H1 (cell line): Measurements from ENCODE around the gene HDHD5. TPM values are rescaled to one million over a fixed set of nuclear protein-coding genes. Genes with fewer than 3 reads are reported as not detected.

Source experiments
- CTCF ChIA-PET: fragments of 300-600 bp; sonication (Branson Sonifier 250); formaldehyde crosslinking; loops from one replicate; lab custom pipeline; 2021; ENCODE audit not compliant: partially characterized antibody; lab: Charles Lee
- POLR2A ChIA-PET: fragments of 300-600 bp; sonication (Branson Sonifier 250); formaldehyde crosslinking; loops from one replicate; lab custom pipeline; 2021; ENCODE audit warnings: inconsistent platforms; ENCODE audit not compliant: partially characterized antibody; lab: Charles Lee
- DNase-seq, 2 experiments: peaks; one replicate each; pipeline versions ENCODE4 v3.0.0 to v3.0.0-alpha.2; 2010 to 2022; ENCODE audit warnings: low spot score in 2 of 2, low read depth in 1 of 2, mixed read lengths in 1 of 2
- FAIRE-seq: peaks from 2 replicates; lab custom pipeline; 2011; peaks lifted over from hg19 to GRCh38; lab: Jason Lieb, UNC
- H2AFZ ChIP-seq: 2 replicates; pipeline ENCODE4 v1.8.1; 2012; ENCODE audit warnings: low read length, inconsistent platforms
- H2AK5ac ChIP-seq: 2 replicates; pipeline ENCODE4 v1.6.1; 2013; ENCODE audit warnings: low read depth, low read length
- H2BK120ac ChIP-seq: replicated peaks from 2 replicates; pipeline ENCODE3; 2013; ENCODE audit warnings: low read depth, low read length, inconsistent platforms
- H2BK12ac ChIP-seq: 2 replicates; pipeline ENCODE4 v1.6.1; 2013; ENCODE audit warnings: low read depth, low read length
- H2BK15ac ChIP-seq: 2 replicates; pipeline ENCODE4 v1.6.1; 2013; ENCODE audit warnings: low read length
- H2BK20ac ChIP-seq: 2 replicates; pipeline ENCODE4 v1.6.1; 2013; ENCODE audit warnings: low read length
- H2BK5ac ChIP-seq: 2 replicates; pipeline ENCODE4 v1.6.1; 2013; ENCODE audit warnings: low read depth, low read length
- H3K14ac ChIP-seq: 2 replicates; pipeline ENCODE4 v1.6.1; 2013; ENCODE audit warnings: inconsistent platforms; ENCODE audit not compliant: insufficient read length
- H3K18ac ChIP-seq: 2 replicates; pipeline ENCODE4 v1.6.1; 2013; ENCODE audit warnings: low read length; ENCODE audit errors: extremely low read depth
- H3K23ac ChIP-seq: 2 replicates; pipeline ENCODE4 v1.6.1; 2013; ENCODE audit warnings: inconsistent platforms; ENCODE audit not compliant: insufficient read length
- H3K23me2 ChIP-seq: 2 replicates; pipeline ENCODE4 v1.6.1; 2013; ENCODE audit warnings: low read depth, low read length
- H3K27ac ChIP-seq: 2 replicates; pipeline ENCODE4 v1.6.1; 2011; ENCODE audit warnings: low read depth, low read length, inconsistent platforms
- H3K27me3 ChIP-seq, 4 experiments: replicated peaks in 1 of 4; 1 replicate in 1 of 4; 2 replicates in 3 of 4; pipeline versions ENCODE4 v1.6.1 to v1.8.1; 2011 to 2013; ENCODE audit warnings: low read length in 3 of 4, mild to moderate bottlenecking in 3 of 4, inconsistent platforms in 2 of 4, mixed read lengths in 2 of 4, moderate library complexity in 1 of 4; ENCODE audit not compliant: control insufficient read depth in 3 of 4, insufficient read depth in 3 of 4; ENCODE audit errors: extremely low read depth in 1 of 4
- H3K36me3 ChIP-seq, 4 experiments: 2 replicates each; pipeline versions ENCODE4 v1.6.1 to v1.8.1; 2011 to 2013; ENCODE audit warnings: mild to moderate bottlenecking in 4 of 4, low read length in 3 of 4, moderate library complexity in 2 of 4, control low read depth in 1 of 4, inconsistent platforms in 1 of 4; ENCODE audit not compliant: insufficient read depth in 4 of 4, control insufficient read depth in 2 of 4
- H3K4ac ChIP-seq: replicated peaks from 2 replicates; pipeline ENCODE3; 2013; ENCODE audit warnings: low read length, low read depth, mixed read lengths, inconsistent platforms; ENCODE audit not compliant: insufficient read length
- H3K4me1 ChIP-seq, 4 experiments: replicated peaks in 1 of 4; 1 replicate in 1 of 4; 2 replicates in 3 of 4; pipeline versions ENCODE4 v1.6.1 to v1.8.1; 2011 to 2013; ENCODE audit warnings: low read length in 3 of 4, inconsistent platforms in 2 of 4, mixed read lengths in 1 of 4; ENCODE audit not compliant: insufficient read depth in 4 of 4, control insufficient read depth in 3 of 4
- H3K4me2 ChIP-seq, 2 experiments: 2 replicates each; pipeline versions ENCODE4 v1.6.1 to v1.8.1; 2011 to 2013; ENCODE audit warnings: low read depth in 2 of 2, low read length in 2 of 2, control low read depth in 1 of 2, inconsistent platforms in 1 of 2, mild to moderate bottlenecking in 1 of 2; ENCODE audit not compliant: insufficient read depth in 1 of 2
- H3K4me3 ChIP-seq, 4 experiments: fragments of 200-600, 300-600 bp in 1 of 4; sonication (generic), shearing (Covaris generic), sonication (Bioruptor Twin) in 1 of 4; 2 replicates each; pipeline versions ENCODE4 v1.5.1 to v1.8.1; 2011 to 2016; ENCODE audit warnings: low read length in 4 of 4, low read depth in 3 of 4, control low read depth in 2 of 4, inconsistent platforms in 2 of 4, mild to moderate bottlenecking in 2 of 4, mixed read lengths in 1 of 4, moderate library complexity in 1 of 4; ENCODE audit not compliant: insufficient read depth in 2 of 4; ENCODE audit errors: extremely low read depth in 1 of 4
- H3K56ac ChIP-seq: replicated peaks from 2 replicates; pipeline ENCODE3; 2013; ENCODE audit warnings: low read depth, mild to moderate bottlenecking, mixed read lengths, low read length, inconsistent platforms; ENCODE audit not compliant: insufficient read length
- H3K79me1 ChIP-seq: 2 replicates; pipeline ENCODE4 v1.6.1; 2013; ENCODE audit warnings: low read depth, low read length, control low read depth
- H3K79me2 ChIP-seq, 2 experiments: 2 replicates each; pipeline versions ENCODE4 v1.6.1 to v1.8.1; 2012 to 2013; ENCODE audit warnings: low read length in 2 of 2, mild to moderate bottlenecking in 2 of 2, inconsistent platforms in 1 of 2; ENCODE audit not compliant: insufficient read depth in 2 of 2, control insufficient read depth in 1 of 2
- H3K9ac ChIP-seq, 4 experiments: replicated peaks in 1 of 4; 1 replicate in 1 of 4; 2 replicates in 3 of 4; pipeline versions ENCODE4 v1.6.1 to v1.8.1; 2011 to 2013; ENCODE audit warnings: low read depth in 3 of 4, low read length in 3 of 4, control low read depth in 2 of 4, mild to moderate bottlenecking in 2 of 4, moderate library complexity in 2 of 4, inconsistent platforms in 1 of 4; ENCODE audit errors: extremely low read depth in 1 of 4
- H3K9me3 ChIP-seq, 2 experiments: 2 replicates each; pipeline versions ENCODE4 v1.6.1 to v1.8.1; 2012 to 2013; ENCODE audit warnings: mild to moderate bottlenecking in 2 of 2, moderate library complexity in 2 of 2, control low read depth in 1 of 2, inconsistent platforms in 1 of 2, low read depth in 1 of 2, low read length in 1 of 2, mixed read lengths in 1 of 2; ENCODE audit not compliant: insufficient read depth in 2 of 2
- H4K20me1 ChIP-seq, 2 experiments: replicated peaks in 1 of 2; 2 replicates each; pipeline versions ENCODE3 to v1.8.1; 2011 to 2013; ENCODE audit warnings: inconsistent platforms in 2 of 2, low read length in 2 of 2, mild to moderate bottlenecking in 1 of 2; ENCODE audit not compliant: insufficient read depth in 2 of 2, control insufficient read depth in 1 of 2
- H4K5ac ChIP-seq: 2 replicates; pipeline ENCODE4 v1.6.1; 2013; ENCODE audit warnings: low read length, low read depth, mixed read lengths, inconsistent platforms; ENCODE audit not compliant: insufficient read length
- H4K8ac ChIP-seq: 2 replicates; pipeline ENCODE4 v1.8.0; 2013; ENCODE audit warnings: mild to moderate bottlenecking, moderate library complexity, low read length, inconsistent platforms; ENCODE audit not compliant: insufficient read depth; ENCODE audit errors: extremely low read depth
- H4K91ac ChIP-seq: replicated peaks from 2 replicates; pipeline ENCODE3; 2013; ENCODE audit warnings: low read length, mixed read lengths, inconsistent platforms; ENCODE audit not compliant: insufficient read length
- ATF2 ChIP-seq: IDR thresholded peaks from 2 replicates; pipeline ENCODE4 v1.6.1; 2012; ENCODE audit warnings: low read length, inconsistent platforms
- CBX8 ChIP-seq: fragments of 300-800, 300-1000 bp; sonication (generic); IDR thresholded peaks from 2 replicates; pipeline ENCODE4 v1.7.1; 2016; ENCODE audit warnings: low read depth, low read length, borderline replicate concordance
- NANOG ChIP-seq: IDR thresholded peaks from 2 replicates; pipeline ENCODE4 v1.6.1; 2011; ENCODE audit warnings: low read length, low read depth, mild to moderate bottlenecking, inconsistent platforms; ENCODE audit not compliant: insufficient read depth, poor library complexity, severe bottlenecking
- POLR2AphosphoS5 ChIP-seq: IDR thresholded peaks from 2 replicates; pipeline ENCODE4 v1.6.1; 2011; ENCODE audit warnings: low read depth, low read length
- RXRA ChIP-seq: IDR thresholded peaks from 2 replicates; pipeline ENCODE4 v1.6.1; 2011; ENCODE audit warnings: low read depth, mild to moderate bottlenecking, low read length, moderate library complexity; ENCODE audit not compliant: insufficient read depth
- SIN3A ChIP-seq, 2 experiments: IDR thresholded peaks in 1 of 2; conservative IDR thresholded peaks in 1 of 2; 2 replicates each; pipeline ENCODE4 v1.6.1; 2011 to 2012; ENCODE audit warnings: low read length in 2 of 2, improper control_type of control experiment in 1 of 2, low read depth in 1 of 2, mild to moderate bottlenecking in 1 of 2
- SIRT6 ChIP-seq: IDR thresholded peaks from one replicate; pipeline ENCODE4 v1.7.1; 2012; ENCODE audit warnings: low read length, inconsistent platforms
- TAF1 ChIP-seq: IDR thresholded peaks from 2 replicates; pipeline ENCODE4 v1.6.1; 2011; ENCODE audit warnings: mild to moderate bottlenecking, low read depth, low read length
- USF2 ChIP-seq: IDR thresholded peaks from 2 replicates; pipeline ENCODE4 v1.6.1; 2011; ENCODE audit warnings: low read length, improper control_type of control experiment
- WGBS, 2 experiments: shearing (Covaris generic) in 1 of 2; methylation state at CpG; one replicate each; pipeline versions ENCODE4 v1.1.6 to v1.1.7; 2013 to 2015; ENCODE audit warnings: low lambda C conversion rate in 2 of 2, mixed read lengths in 2 of 2, inconsistent platforms in 1 of 2, low coverage in 1 of 2, missing lambda C conversion rate in 1 of 2; ENCODE audit not compliant: insufficient replicate concordance in 2 of 2, insufficient coverage in 1 of 2, insufficient read length in 1 of 2; ENCODE audit errors: extremely low coverage in 1 of 2, missing lambda C conversion rate in 1 of 2; 5-methylcytosine and 5-hydroxymethylcytosine counted together
- polyA plus RNA-seq, 7 experiments: library from polyadenylated mRNA; depleted of rRNA in 3 of 7; stranded (reverse) in 5 of 7; unstranded in 2 of 7; fragments of >200 nt in 5 of 7; fragments of 200-250 nt in 2 of 7; gene quantifications; 1 replicate in 5 of 7; 2 replicates in 1 of 7; 4 replicates in 1 of 7; pipeline versions ENCODE4 v1.2.1 to v1.2.3, GENCODE V29; 2011 to 2013; ENCODE audit warnings: missing spikeins in 2 of 7, mixed read lengths in 2 of 7
- total RNA-seq: library from RNA; stranded (reverse); fragmentation: NEBNext Ultra II Directional; extraction: Animal tissue kit (Norgen Biotek cat#: 25700); gene quantifications from 2 replicates; pipeline ENCODE4 v1.2.1, GENCODE V29; 2021

HDHD5 gene
- total and polyA plus RNA-seq, 2 of the 8 experiments (the other 6 are each of a cell fraction or from before 2014, with no cell fraction given) = 68.3 to 123 TPM

DNA sequence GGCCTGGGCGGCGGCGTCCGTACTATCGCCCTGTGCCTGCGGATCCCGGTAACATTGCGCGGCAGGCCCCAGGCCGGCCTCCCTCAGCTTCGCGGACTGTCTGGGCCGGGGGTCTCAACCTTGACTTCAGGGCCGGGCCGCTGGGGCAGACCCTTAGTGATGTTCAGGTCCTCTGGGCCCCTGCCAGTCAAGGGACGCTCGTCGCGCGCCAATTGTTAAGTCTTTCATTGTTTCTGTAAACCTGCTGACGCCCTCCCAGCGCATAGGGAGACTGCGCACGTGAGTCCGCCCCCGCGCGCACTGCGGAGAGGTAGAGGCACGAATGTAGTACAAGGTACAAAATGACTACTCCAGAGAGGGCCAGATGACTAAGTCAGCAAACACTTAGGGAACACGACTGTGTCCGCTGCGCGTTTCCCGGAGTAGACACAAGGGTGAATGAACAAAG, 451 bp upstream of the HDHD5 start:
- Histone ChIP-seq H3K9me3 (no peaks in the 10 kb centered on the region), H3K4ac (peak overlapping the region; percentile 2), H2BK20ac (no peak overlapping the region), H2BK5ac (peak overlapping the region; percentile 32; the same call in 1 of the 2 replicates), H4K5ac (no peak overlapping the region), H2BK120ac (no peak overlapping the region), H3K9ac (peak overlapping the region in 3 of 4 experiments; percentile 13 to 67 (median 60); a peak in 4 of 7 replicates), H2BK12ac (peak overlapping the region; percentile 5; the same call in 1 of the 2 replicates), H4K91ac (peak overlapping the region; percentile 81), H2BK15ac (0 out of 2 replicates have a peak overlapping the region, but pooled peaks have one; percentile 92), H3K18ac (peak overlapping the region; percentile 85), H3K79me1 (peaks cover 7% of the 10 kb centered on the region), H3K4me3 (peak overlapping the region; percentile 47 to 70 (median 66)), H3K23ac (no peak overlapping the region), H3K14ac (no peak overlapping the region), H3K27me3 (0 out of 7 replicates have a peak, but pooled peaks cover 0 to 4% (median 0%) of the 10 kb centered on the region in 4 experiments), H3K79me2 (peaks cover 13 to 33% of the 10 kb centered on the region in 2 experiments), H3K23me2 (peaks cover 10% of the 10 kb centered on the region; the same call in 1 of the 2 replicates), H3K36me3 (no peaks in the 10 kb centered on the region), H4K20me1 (peaks cover 2 to 5% of the 10 kb centered on the region in 2 experiments), H2AK5ac (no peak overlapping the region), H3K56ac (peak overlapping the region; percentile 67), H2AFZ (peak overlapping the region; percentile 28; the same call in 1 of the 2 replicates), H3K4me2 (peak overlapping the region; percentile 67 to 74), H3K4me1 (peaks cover 3 to 8% (median 5%) of the 10 kb centered on the region in 4 experiments; a peak in 6 of 7 replicates), H3K27ac (no peak overlapping the region), H4K8ac (peak overlapping the region; percentile 92)
- 21% methylated on average over 35 of the region's 35 CpGs; no CpG with 5 or more reads in 1 of the 2 experiments for WGBS, 2 experiments
- ChIA-PET CTCF (interaction anchor here (1.0 to 1.8 kb wide), 5 partner anchors 9 to 342 kb away, joined by 3 to 11 read pairs (median 7); no protein-coding TSS in a partner anchor), POLR2A (interaction anchor here (0.7 to 2.0 kb wide), 7 partner anchors 9 to 548 kb away, joined by 3 to 7 read pairs (median 4); no protein-coding TSS in a partner anchor)
- DNase-seq (no peak), FAIRE-seq (no peak)
- TF ChIP-seq ATF2 (no peak), NANOG (no peak), USF2 (no peak), POLR2AphosphoS5 (no peak), RXRA (no peak), CBX8 (no peak), SIN3A (conservative IDR thresholded peaks at IDR 0.05 in 1 of 2, IDR thresholded peaks at IDR 0.05 in 1 of 2; ENCODE audit: low read depth in 1 of 2, low read length in 2 of 2) (no peak), SIRT6 (no peak), TAF1 (0 out of 2 replicates have a peak, but pooled peaks have one; percentile 20)
